GM19193 (cell line): ENCODE measurements around the gene TMEM234.

Experiments
- POLR2A ChIP-seq: IDR thresholded peaks from 4 replicates; pipeline ENCODE4 v1.6.1; 2011; ENCODE audit not compliant: insufficient read depth, insufficient read length; ENCODE audit errors: extremely low read depth

The TMEM234 gene

GRCh38 chr1:32178380-32179192 lies 43.6 kb downstream of the TMEM234 start:
- TF ChIP-seq POLR2A: no peak

- no peak for TF ChIP-seq POLR2A
Measured at GRCh38 chr1:32172621-32173245, 49.4 kb downstream of the TMEM234 start.

GRCh38 chr1:32170991-32171390 lies 51.2 kb downstream of the TMEM234 start:
- no peak for TF ChIP-seq POLR2A
